Right renal pelvis (tissue), 4 donors: Measurements from ENCODE around the gene ABHD13. TPM values are rescaled to one million over a fixed set of nuclear protein-coding genes. Genes with fewer than 3 reads are reported as not detected.
"Not testable (repeated sequence)": the region's sequence is repeated elsewhere in the genome, so short reads cannot be mapped to it uniquely, and the experiment has no call there.

ENCODE experiments used
- DNase-seq, 4 donors: peaks; one replicate each; pipeline ENCODE4 v3.0.0-alpha.2; 2013; ENCODE audit warnings: low read depth in 4 of 4, low spot score in 3 of 4, missing footprints in 1 of 4
- polyA plus RNA-seq, 4 donors: library from polyadenylated mRNA; unstranded; fragments of 120-200 nt; gene quantifications; one replicate each; pipeline ENCODE4 v1.2.1, GENCODE V29; 2013; ENCODE audit not compliant: insufficient read length in 4 of 4

The ABHD13 gene
- polyA plus RNA-seq, 4 donors: 15.4 to 19.0 (median 17.7) TPM

GRCh38 chr13:108220041-108220440, 1.8 kb downstream of the ABHD13 start:
- no peak for DNase-seq

- no peak for DNase-seq
These were observed 5.7 kb downstream of the ABHD13 start for GRCh38 chr13:108223687-108224503.

GRCh38 chr13:108225440-108225839, 7.2 kb downstream of the ABHD13 start:
- DNase-seq: no peak

- no peak for DNase-seq
These were observed 8.0 kb downstream of the ABHD13 start for GRCh38 chr13:108226184-108226583.

- DNase-seq: no peak
These were observed 9.6 kb downstream of the ABHD13 start for GRCh38 chr13:108227651-108228272.

GRCh38 chr13:108230377-108230776, 12.2 kb downstream of the ABHD13 start:
- DNase-seq: no peak

- DNase-seq: no peak
These were observed 31.0 kb downstream of the ABHD13 start for GRCh38 chr13:108249150-108249549.

GRCh38 chr13:108257248-108257647, 39.1 kb downstream of the ABHD13 start:
- DNase-seq: no peak

GRCh38 chr13:108263621-108264355, 45.6 kb downstream of the ABHD13 start:
- no peak for DNase-seq

GRCh38 chr13:108266321-108266990, 48.3 kb downstream of the ABHD13 start:
- no peak for DNase-seq

GRCh38 chr13:108267347-108267746, 49.2 kb downstream of the ABHD13 start:
- no peak for DNase-seq

GRCh38 chr13:108267855-108268254, 49.7 kb downstream of the ABHD13 start:
- DNase-seq: not testable (repeated sequence)

- DNase-seq: no peak
These were observed 50.4 kb downstream of the ABHD13 start for GRCh38 chr13:108268466-108269112.

- peak in 1 of 4 donors; percentile 1 for DNase-seq
These were observed 51.6 kb downstream of the ABHD13 start, which contains the start of gene TNFSF13B for GRCh38 chr13:108269601-108270328. TNFSF13B (plus strand) TSS chr13:108269718; CDS start chr13:108269896, 178 bp downstream.

- DNase-seq: no peak
These were observed 52.2 kb downstream of the ABHD13 start for GRCh38 chr13:108270442-108270841.

GRCh38 chr13:108272333-108272732, 54.1 kb downstream of the ABHD13 start:
- DNase-seq: no peak

GRCh38 chr13:108273429-108274118, 55.4 kb downstream of the ABHD13 start:
- DNase-seq: no peak

GRCh38 chr13:108274718-108275117, 56.5 kb downstream of the ABHD13 start:
- no peak for DNase-seq

GRCh38 chr13:108276060-108276459, 57.9 kb downstream of the ABHD13 start:
- DNase-seq: no peak
